Keratinocyte (primary cell): ENCODE data around the gene RPH3AL. TPM values are rescaled to one million over a fixed set of nuclear protein-coding genes. Genes with fewer than 3 reads are reported as not detected.

Experiments used
- DNase-seq: peaks from one replicate; pipeline ENCODE4 v3.0.0-alpha.2; 2011; ENCODE audit warnings: low read depth, missing footprints, low spot score
- FAIRE-seq: peaks from 2 replicates; lab custom pipeline; 2011; peaks lifted over from hg19 to GRCh38; lab: Jason Lieb, UNC
- H2AFZ ChIP-seq: 2 replicates; pipeline ENCODE4 v1.6.0; 2012; ENCODE audit warnings: low read length, control low read depth, inconsistent platforms; ENCODE audit not compliant: control insufficient read depth
- H3K27ac ChIP-seq: 2 replicates; pipeline ENCODE4 v1.5.1; 2011; ENCODE audit warnings: low read length; ENCODE audit not compliant: control insufficient read depth, insufficient read depth
- H3K27me3 ChIP-seq: 3 replicates; pipeline ENCODE4 v1.6.0; 2011; ENCODE audit warnings: low read length; ENCODE audit not compliant: control insufficient read depth, insufficient read depth; ENCODE audit errors: extremely low read depth
- H3K36me3 ChIP-seq, 2 experiments: 2 replicates in 1 of 2; 3 replicates in 1 of 2; pipeline ENCODE4 v1.5.1; 2011; ENCODE audit warnings: low read length in 2 of 2, mild to moderate bottlenecking in 1 of 2; ENCODE audit not compliant: control insufficient read depth in 2 of 2, insufficient read depth in 2 of 2; ENCODE audit errors: extremely low read depth in 1 of 2
- H3K4me1 ChIP-seq: 3 replicates; pipeline ENCODE4 v1.5.1; 2011; ENCODE audit warnings: low read length; ENCODE audit not compliant: control insufficient read depth, insufficient read depth; ENCODE audit errors: extremely low read depth
- H3K4me2 ChIP-seq: 3 replicates; pipeline ENCODE4 v1.6.0; 2011; ENCODE audit warnings: low read depth, low read length; ENCODE audit not compliant: control insufficient read depth, insufficient read depth; ENCODE audit errors: extremely low read depth
- H3K4me3 ChIP-seq, 3 experiments: fragments of 200-600 bp in 1 of 3; sonication (generic) in 1 of 3; 2 replicates in 2 of 3; 3 replicates in 1 of 3; pipeline ENCODE4 v1.5.1; 2011 to 2016; ENCODE audit warnings: low read length in 3 of 3, mild to moderate bottlenecking in 3 of 3, control low read depth in 2 of 3, inconsistent platforms in 1 of 3, low read depth in 1 of 3, mixed read lengths in 1 of 3, mixed run types in 1 of 3, moderate library complexity in 1 of 3; ENCODE audit not compliant: control insufficient read depth in 2 of 3, insufficient read depth in 2 of 3; ENCODE audit errors: extremely low read depth in 1 of 3
- H3K79me2 ChIP-seq: 2 replicates; pipeline ENCODE4 v1.6.0; 2012; ENCODE audit warnings: low read length; ENCODE audit not compliant: control insufficient read depth, insufficient read depth
- H3K9ac ChIP-seq: 3 replicates; pipeline ENCODE4 v1.6.0; 2011; ENCODE audit warnings: low read length; ENCODE audit not compliant: control insufficient read depth, insufficient read depth; ENCODE audit errors: extremely low read depth
- H3K9me1 ChIP-seq: 3 replicates; pipeline ENCODE4 v1.6.0; 2011; ENCODE audit warnings: low read length; ENCODE audit not compliant: control insufficient read depth, insufficient read depth; ENCODE audit errors: extremely low read depth
- H3K9me3 ChIP-seq: 2 replicates; pipeline ENCODE4 v1.5.1; 2012; ENCODE audit warnings: low read depth, low read length; ENCODE audit not compliant: control insufficient read depth
- H4K20me1 ChIP-seq: 3 replicates; pipeline ENCODE4 v1.6.0; 2011; ENCODE audit warnings: low read length; ENCODE audit not compliant: control insufficient read depth, insufficient read depth; ENCODE audit errors: extremely low read depth
- CTCF ChIP-seq, 3 experiments: IDR thresholded peaks in 1 of 3; conservative IDR thresholded peaks in 1 of 3; optimal IDR thresholded peaks in 1 of 3; 2 replicates in 2 of 3; 3 replicates in 1 of 3; pipeline versions ENCODE3 to v1.5.1; 2011; ENCODE audit warnings: low read length in 3 of 3, mild to moderate bottlenecking in 3 of 3, moderate library complexity in 2 of 3, control low read depth in 1 of 3, inconsistent platforms in 1 of 3; ENCODE audit not compliant: insufficient read depth in 2 of 3; ENCODE audit errors: extremely low read depth in 1 of 3
- EZH2 ChIP-seq: IDR thresholded peaks from one replicate; pipeline ENCODE4 v1.6.1; 2012; ENCODE audit warnings: inconsistent platforms, mild to moderate bottlenecking, low read length, moderate library complexity
- dilution Hi-C: fragments of 300-500 bp; cut with MboI; formaldehyde crosslinking; loops from one replicate; pipeline ENCODE4 v1.7.0; 2020; ENCODE audit warnings: low sequenced_read_pairs; ENCODE audit not compliant: extremely low pct_ligation_motif_present
- polyA plus RNA-seq, 5 experiments: library from polyadenylated mRNA; depleted of rRNA in 3 of 5; stranded (reverse) in 3 of 5; stranded (forward) in 1 of 5; unstranded in 1 of 5; fragments of >200 nt; gene quantifications; 1 replicate in 1 of 5; 2 replicates in 3 of 5; 3 replicates in 1 of 5; pipeline versions ENCODE4 v1.2.1 to v1.2.3, GENCODE V29; 2011 to 2012; ENCODE audit warnings: missing spikeins in 2 of 5, low read depth in 1 of 5, low replicate concordance in 1 of 5

Gene RPH3AL
- polyA plus RNA-seq, 1 donor (not counting 4 experiments of a cell fraction or from before 2014, with no cell fraction given) = 0.31 TPM

- Histone ChIP-seq H3K4me2 (no peak overlapping the region), H4K20me1 (no peaks in the 10 kb centered on the region), H3K9me3 (no peaks in the 10 kb centered on the region), H3K36me3 (no peaks in the 10 kb centered on the region), H3K9me1 (no peaks in the 10 kb centered on the region), H3K27me3 (no peaks in the 10 kb centered on the region), H3K27ac (no peak overlapping the region), H3K79me2 (no peaks in the 10 kb centered on the region), H3K4me3 (no peak overlapping the region), H2AFZ (no peak overlapping the region), H3K4me1 (no peaks in the 10 kb centered on the region), H3K9ac (no peak overlapping the region)
- DNase-seq (no peak), FAIRE-seq (no peak)
- dilution Hi-C loops = no loop called here
- no peak for TF ChIP-seq CTCF (optimal IDR thresholded peaks at IDR 0.05 in 1 of 3, IDR thresholded peaks at IDR 0.05 in 1 of 3, conservative IDR thresholded peaks at IDR 0.05 in 1 of 3; ENCODE audit: extremely low read depth in 1 of 3, insufficient read depth in 2 of 3, low read length in 3 of 3)
- TF ChIP-seq EZH2 = no peak
Measured at GRCh38 chr17:364766-365165, 12.2 kb upstream of the RPH3AL start.

DNA sequence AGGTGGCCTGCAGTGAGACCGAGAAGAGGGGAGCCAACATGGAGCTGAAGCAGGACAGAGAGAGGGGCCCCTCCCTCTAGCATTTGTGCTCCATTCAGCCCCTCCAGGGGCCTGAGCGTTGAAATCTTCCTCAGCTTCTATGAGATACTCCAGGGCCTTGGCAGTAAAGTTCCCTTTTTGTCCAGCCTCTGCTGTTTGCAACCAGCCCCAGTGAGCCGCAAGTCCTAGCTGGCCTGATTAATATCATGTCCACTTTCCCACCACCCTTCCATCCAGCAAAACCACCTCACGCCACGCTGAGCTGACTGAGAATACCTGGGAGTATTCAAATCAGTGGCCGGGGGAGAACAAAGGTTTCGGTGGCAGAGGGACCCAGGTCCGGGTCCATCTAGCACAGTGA, 11.7 kb upstream of the RPH3AL start:
- no peak overlapping the region for H3K4me2 ChIP-seq
- H2AFZ ChIP-seq = no peak overlapping the region
- H3K9me1 ChIP-seq = no peaks in the 10 kb centered on the region
- H3K4me3 ChIP-seq = no peak overlapping the region
- H4K20me1 ChIP-seq = no peaks in the 10 kb centered on the region
- H3K79me2 ChIP-seq = no peaks in the 10 kb centered on the region
- dilution Hi-C loops = no loop called here
- H3K9me3 ChIP-seq = no peaks in the 10 kb centered on the region
- TF ChIP-seq CTCF (optimal IDR thresholded peaks at IDR 0.05 in 1 of 3, IDR thresholded peaks at IDR 0.05 in 1 of 3, conservative IDR thresholded peaks at IDR 0.05 in 1 of 3; ENCODE audit: extremely low read depth in 1 of 3, insufficient read depth in 2 of 3, low read length in 3 of 3) (no peak), EZH2 (no peak)
- H3K27me3 ChIP-seq = no peaks in the 10 kb centered on the region
- H3K9ac ChIP-seq = no peak overlapping the region
- no peaks in the 10 kb centered on the region for H3K4me1 ChIP-seq
- H3K36me3 ChIP-seq = no peaks in the 10 kb centered on the region
- DNase-seq = no peak
- H3K27ac ChIP-seq = no peak overlapping the region
- FAIRE-seq = no peak
